Pulmonary artery endothelial cell (primary cell): ENCODE data around the gene EME1. TPM values are rescaled to one million over a fixed set of nuclear protein-coding genes. Genes with fewer than 3 reads are reported as not detected.
"Not testable (repeated sequence)": the region's sequence is repeated elsewhere in the genome, so short reads cannot be mapped to it uniquely, and the experiment has no call there.

Source experiments
- DNase-seq: peaks from one replicate; pipeline ENCODE4 v3.0.0-alpha.2; 2011; ENCODE audit warnings: low read depth, low spot score
- total RNA-seq: library from RNA; depleted of rRNA; stranded (reverse); fragments of >200 nt; gene quantifications from 2 replicates; pipeline ENCODE4 v1.2.3, GENCODE V29; 2014

The EME1 gene
- total RNA-seq = 4.6 and 5.5 TPM in 2 replicates

- peak; percentile 45 for DNase-seq
These were observed at the start of gene EME1, which contains the start of gene MRPL27 for GRCh38 chr17:50372758-50373556. EME1 (plus strand) TSS chr17:50373229; CDS start chr17:50375209, 1,980 bp downstream. MRPL27 (minus strand) TSS chr17:50373184; CDS start chr17:50373170, 14 bp downstream.

- DNase-seq = no peak
These were observed 47.1 kb upstream of the EME1 start for GRCh38 chr17:50325906-50326305.

- DNase-seq = no peak
These were observed 46.1 kb upstream of the EME1 start for GRCh38 chr17:50326831-50327364.

GRCh38 chr17:50328363-50329325 lies 44.4 kb upstream of the EME1 start:
- no peak for DNase-seq

GRCh38 chr17:50329716-50330115 lies 43.3 kb upstream of the EME1 start:
- DNase-seq = no peak

- no peak for DNase-seq
These were observed 42.8 kb upstream of the EME1 start for GRCh38 chr17:50330151-50330775.

GRCh38 chr17:50331085-50331791 lies 41.8 kb upstream of the EME1 start:
- DNase-seq = no peak

- no peak for DNase-seq
These were observed 40.8 kb upstream of the EME1 start for GRCh38 chr17:50332196-50332595.

GRCh38 chr17:50333291-50334057 lies 39.6 kb upstream of the EME1 start:
- not testable (repeated sequence) for DNase-seq

- DNase-seq = no peak
These were observed 35.1 kb upstream of the EME1 start for GRCh38 chr17:50337956-50338355.

GRCh38 chr17:50338645-50339044 lies 34.4 kb upstream of the EME1 start:
- DNase-seq = no peak

- DNase-seq = no peak
These were observed 33.6 kb upstream of the EME1 start for GRCh38 chr17:50339381-50339780.

GRCh38 chr17:50344731-50345365 lies 28.2 kb upstream of the EME1 start:
- DNase-seq = no peak

- peak; percentile 40 for DNase-seq
These were observed 27.4 kb upstream of the EME1 start, which contains the start of gene XYLT2 for GRCh38 chr17:50345432-50346312. XYLT2 (plus strand) TSS chr17:50346126; CDS start chr17:50346141, 15 bp downstream.

GRCh38 chr17:50346313-50347116 lies 26.5 kb upstream of the EME1 start:
- no peak for DNase-seq

GRCh38 chr17:50347117-50347893 lies 25.7 kb upstream of the EME1 start:
- no peak for DNase-seq

- no peak for DNase-seq
These were observed 25.1 kb upstream of the EME1 start for GRCh38 chr17:50347894-50348291.
